Prostate gland (tissue), 2 donors: ENCODE results near the gene ADCY7.
"Not testable (repeated sequence)": the region's sequence is repeated elsewhere in the genome, so short reads cannot be mapped to it uniquely, and the experiment has no call there.

ENCODE experiments used
- POLR2A ChIP-seq: fragments of 450-650 bp; IDR thresholded peaks from one replicate; pipeline ENCODE4 v1.6.1; 2016; ENCODE audit warnings: antibody characterized with exemption, mild to moderate bottlenecking
- POLR2AphosphoS5 ChIP-seq: sonication (generic); formaldehyde crosslinking; IDR thresholded peaks from one replicate; pipeline ENCODE4 v1.6.1; 2017; ENCODE audit warnings: antibody characterized with exemption
- TF ChIP-seq, protein P1 (sequence below), 4 experiments: fragments of 200-600 bp in 2 of 4; fragments of 450-650 bp in 2 of 4; sonication (generic) in 2 of 4; IDR thresholded peaks; 1 replicate in 3 of 4; 2 replicates in 1 of 4; pipeline ENCODE4 v1.5.1; 2016 to 2019; ENCODE audit warnings: antibody characterized with exemption in 4 of 4, mild to moderate bottlenecking in 2 of 4, moderate library complexity in 2 of 4

DNA sequence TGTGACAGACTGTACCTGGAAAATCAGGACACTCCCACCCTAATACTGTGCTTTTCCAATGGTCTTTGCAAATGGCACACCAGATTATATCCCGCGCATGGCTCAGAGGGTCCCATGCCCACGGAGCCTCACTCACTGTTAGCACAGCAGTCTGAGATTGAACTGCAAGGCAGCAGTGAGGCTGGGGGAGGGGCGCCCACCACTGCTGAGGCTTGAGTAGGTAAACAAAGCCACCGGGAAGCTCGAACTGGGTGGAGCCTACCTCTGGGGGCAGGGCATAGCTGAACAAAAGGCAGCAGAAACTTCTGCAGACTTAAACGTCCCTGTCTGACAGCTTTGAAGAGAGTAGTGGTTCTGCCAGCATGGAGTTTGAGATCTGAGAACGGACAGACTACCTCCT lies 77.2 kb downstream of the ADCY7 start:
- TF ChIP-seq POLR2A, POLR2AphosphoS5: not testable (repeated sequence)
- TF ChIP-seq, protein P1, sequence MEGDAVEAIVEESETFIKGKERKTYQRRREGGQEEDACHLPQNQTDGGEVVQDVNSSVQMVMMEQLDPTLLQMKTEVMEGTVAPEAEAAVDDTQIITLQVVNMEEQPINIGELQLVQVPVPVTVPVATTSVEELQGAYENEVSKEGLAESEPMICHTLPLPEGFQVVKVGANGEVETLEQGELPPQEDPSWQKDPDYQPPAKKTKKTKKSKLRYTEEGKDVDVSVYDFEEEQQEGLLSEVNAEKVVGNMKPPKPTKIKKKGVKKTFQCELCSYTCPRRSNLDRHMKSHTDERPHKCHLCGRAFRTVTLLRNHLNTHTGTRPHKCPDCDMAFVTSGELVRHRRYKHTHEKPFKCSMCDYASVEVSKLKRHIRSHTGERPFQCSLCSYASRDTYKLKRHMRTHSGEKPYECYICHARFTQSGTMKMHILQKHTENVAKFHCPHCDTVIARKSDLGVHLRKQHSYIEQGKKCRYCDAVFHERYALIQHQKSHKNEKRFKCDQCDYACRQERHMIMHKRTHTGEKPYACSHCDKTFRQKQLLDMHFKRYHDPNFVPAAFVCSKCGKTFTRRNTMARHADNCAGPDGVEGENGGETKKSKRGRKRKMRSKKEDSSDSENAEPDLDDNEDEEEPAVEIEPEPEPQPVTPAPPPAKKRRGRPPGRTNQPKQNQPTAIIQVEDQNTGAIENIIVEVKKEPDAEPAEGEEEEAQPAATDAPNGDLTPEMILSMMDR (IDR thresholded peaks at IDR 0.05), result not testable (repeated sequence)
